H1 (cell line): ENCODE data around the gene AAK1. TPM values are rescaled to one million over a fixed set of nuclear protein-coding genes. Genes with fewer than 3 reads are reported as not detected.

ENCODE experiments used
- CTCF ChIA-PET: fragments of 300-600 bp; sonication (Branson Sonifier 250); formaldehyde crosslinking; loops from one replicate; lab custom pipeline; 2021; ENCODE audit not compliant: partially characterized antibody; lab: Charles Lee
- POLR2A ChIA-PET: fragments of 300-600 bp; sonication (Branson Sonifier 250); formaldehyde crosslinking; loops from one replicate; lab custom pipeline; 2021; ENCODE audit warnings: inconsistent platforms; ENCODE audit not compliant: partially characterized antibody; lab: Charles Lee
- DNase-seq, 2 experiments: peaks; one replicate each; pipeline versions ENCODE4 v3.0.0 to v3.0.0-alpha.2; 2010 to 2022; ENCODE audit warnings: low spot score in 2 of 2, low read depth in 1 of 2, mixed read lengths in 1 of 2
- FAIRE-seq: peaks from 2 replicates; lab custom pipeline; 2011; peaks lifted over from hg19 to GRCh38; lab: Jason Lieb, UNC
- H2AFZ ChIP-seq: 2 replicates; pipeline ENCODE4 v1.8.1; 2012; ENCODE audit warnings: low read length, inconsistent platforms
- H2AK5ac ChIP-seq: 2 replicates; pipeline ENCODE4 v1.6.1; 2013; ENCODE audit warnings: low read depth, low read length
- H2BK120ac ChIP-seq: replicated peaks from 2 replicates; pipeline ENCODE3; 2013; ENCODE audit warnings: low read depth, low read length, inconsistent platforms
- H2BK12ac ChIP-seq: 2 replicates; pipeline ENCODE4 v1.6.1; 2013; ENCODE audit warnings: low read depth, low read length
- H2BK15ac ChIP-seq: 2 replicates; pipeline ENCODE4 v1.6.1; 2013; ENCODE audit warnings: low read length
- H2BK20ac ChIP-seq: 2 replicates; pipeline ENCODE4 v1.6.1; 2013; ENCODE audit warnings: low read length
- H2BK5ac ChIP-seq: 2 replicates; pipeline ENCODE4 v1.6.1; 2013; ENCODE audit warnings: low read depth, low read length
- H3K14ac ChIP-seq: 2 replicates; pipeline ENCODE4 v1.6.1; 2013; ENCODE audit warnings: inconsistent platforms; ENCODE audit not compliant: insufficient read length
- H3K18ac ChIP-seq: 2 replicates; pipeline ENCODE4 v1.6.1; 2013; ENCODE audit warnings: low read length; ENCODE audit errors: extremely low read depth
- H3K23ac ChIP-seq: 2 replicates; pipeline ENCODE4 v1.6.1; 2013; ENCODE audit warnings: inconsistent platforms; ENCODE audit not compliant: insufficient read length
- H3K23me2 ChIP-seq: 2 replicates; pipeline ENCODE4 v1.6.1; 2013; ENCODE audit warnings: low read depth, low read length
- H3K27ac ChIP-seq: 2 replicates; pipeline ENCODE4 v1.6.1; 2011; ENCODE audit warnings: low read depth, low read length, inconsistent platforms
- H3K27me3 ChIP-seq, 4 experiments: replicated peaks in 1 of 4; 1 replicate in 1 of 4; 2 replicates in 3 of 4; pipeline versions ENCODE4 v1.6.1 to v1.8.1; 2011 to 2013; ENCODE audit warnings: low read length in 3 of 4, mild to moderate bottlenecking in 3 of 4, inconsistent platforms in 2 of 4, mixed read lengths in 2 of 4, moderate library complexity in 1 of 4; ENCODE audit not compliant: control insufficient read depth in 3 of 4, insufficient read depth in 3 of 4; ENCODE audit errors: extremely low read depth in 1 of 4
- H3K36me3 ChIP-seq, 4 experiments: 2 replicates each; pipeline versions ENCODE4 v1.6.1 to v1.8.1; 2011 to 2013; ENCODE audit warnings: mild to moderate bottlenecking in 4 of 4, low read length in 3 of 4, moderate library complexity in 2 of 4, control low read depth in 1 of 4, inconsistent platforms in 1 of 4; ENCODE audit not compliant: insufficient read depth in 4 of 4, control insufficient read depth in 2 of 4
- H3K4ac ChIP-seq: replicated peaks from 2 replicates; pipeline ENCODE3; 2013; ENCODE audit warnings: low read length, low read depth, mixed read lengths, inconsistent platforms; ENCODE audit not compliant: insufficient read length
- H3K4me1 ChIP-seq, 4 experiments: replicated peaks in 1 of 4; 1 replicate in 1 of 4; 2 replicates in 3 of 4; pipeline versions ENCODE4 v1.6.1 to v1.8.1; 2011 to 2013; ENCODE audit warnings: low read length in 3 of 4, inconsistent platforms in 2 of 4, mixed read lengths in 1 of 4; ENCODE audit not compliant: insufficient read depth in 4 of 4, control insufficient read depth in 3 of 4
- H3K4me2 ChIP-seq, 2 experiments: 2 replicates each; pipeline versions ENCODE4 v1.6.1 to v1.8.1; 2011 to 2013; ENCODE audit warnings: low read depth in 2 of 2, low read length in 2 of 2, control low read depth in 1 of 2, inconsistent platforms in 1 of 2, mild to moderate bottlenecking in 1 of 2; ENCODE audit not compliant: insufficient read depth in 1 of 2
- H3K4me3 ChIP-seq, 4 experiments: fragments of 200-600, 300-600 bp in 1 of 4; sonication (generic), shearing (Covaris generic), sonication (Bioruptor Twin) in 1 of 4; 2 replicates each; pipeline versions ENCODE4 v1.5.1 to v1.8.1; 2011 to 2016; ENCODE audit warnings: low read length in 4 of 4, low read depth in 3 of 4, control low read depth in 2 of 4, inconsistent platforms in 2 of 4, mild to moderate bottlenecking in 2 of 4, mixed read lengths in 1 of 4, moderate library complexity in 1 of 4; ENCODE audit not compliant: insufficient read depth in 2 of 4; ENCODE audit errors: extremely low read depth in 1 of 4
- H3K56ac ChIP-seq: replicated peaks from 2 replicates; pipeline ENCODE3; 2013; ENCODE audit warnings: low read depth, mild to moderate bottlenecking, mixed read lengths, low read length, inconsistent platforms; ENCODE audit not compliant: insufficient read length
- H3K79me1 ChIP-seq: 2 replicates; pipeline ENCODE4 v1.6.1; 2013; ENCODE audit warnings: low read depth, low read length, control low read depth
- H3K79me2 ChIP-seq, 2 experiments: 2 replicates each; pipeline versions ENCODE4 v1.6.1 to v1.8.1; 2012 to 2013; ENCODE audit warnings: low read length in 2 of 2, mild to moderate bottlenecking in 2 of 2, inconsistent platforms in 1 of 2; ENCODE audit not compliant: insufficient read depth in 2 of 2, control insufficient read depth in 1 of 2
- H3K9ac ChIP-seq, 4 experiments: replicated peaks in 1 of 4; 1 replicate in 1 of 4; 2 replicates in 3 of 4; pipeline versions ENCODE4 v1.6.1 to v1.8.1; 2011 to 2013; ENCODE audit warnings: low read depth in 3 of 4, low read length in 3 of 4, control low read depth in 2 of 4, mild to moderate bottlenecking in 2 of 4, moderate library complexity in 2 of 4, inconsistent platforms in 1 of 4; ENCODE audit errors: extremely low read depth in 1 of 4
- H3K9me3 ChIP-seq, 2 experiments: 2 replicates each; pipeline versions ENCODE4 v1.6.1 to v1.8.1; 2012 to 2013; ENCODE audit warnings: mild to moderate bottlenecking in 2 of 2, moderate library complexity in 2 of 2, control low read depth in 1 of 2, inconsistent platforms in 1 of 2, low read depth in 1 of 2, low read length in 1 of 2, mixed read lengths in 1 of 2; ENCODE audit not compliant: insufficient read depth in 2 of 2
- H4K20me1 ChIP-seq, 2 experiments: replicated peaks in 1 of 2; 2 replicates each; pipeline versions ENCODE3 to v1.8.1; 2011 to 2013; ENCODE audit warnings: inconsistent platforms in 2 of 2, low read length in 2 of 2, mild to moderate bottlenecking in 1 of 2; ENCODE audit not compliant: insufficient read depth in 2 of 2, control insufficient read depth in 1 of 2
- H4K5ac ChIP-seq: 2 replicates; pipeline ENCODE4 v1.6.1; 2013; ENCODE audit warnings: low read length, low read depth, mixed read lengths, inconsistent platforms; ENCODE audit not compliant: insufficient read length
- H4K8ac ChIP-seq: 2 replicates; pipeline ENCODE4 v1.8.0; 2013; ENCODE audit warnings: mild to moderate bottlenecking, moderate library complexity, low read length, inconsistent platforms; ENCODE audit not compliant: insufficient read depth; ENCODE audit errors: extremely low read depth
- H4K91ac ChIP-seq: replicated peaks from 2 replicates; pipeline ENCODE3; 2013; ENCODE audit warnings: low read length, mixed read lengths, inconsistent platforms; ENCODE audit not compliant: insufficient read length
- BRCA1 ChIP-seq: IDR thresholded peaks from 2 replicates; pipeline ENCODE4 v1.6.1; 2012; ENCODE audit warnings: low read depth, low read length, improper control_type of control experiment
- CREB1 ChIP-seq: IDR thresholded peaks from 2 replicates; pipeline ENCODE4 v1.6.1; 2012; ENCODE audit warnings: inconsistent platforms
- EZH2 ChIP-seq: fragments of 200-600 bp; sonication (generic); IDR thresholded peaks from 2 replicates; pipeline ENCODE4 v1.7.1; 2012; ENCODE audit warnings: low read depth, mild to moderate bottlenecking, moderate library complexity, low read length, inconsistent platforms; ENCODE audit not compliant: severe bottlenecking
- GABPA ChIP-seq: IDR thresholded peaks from 2 replicates; pipeline ENCODE4 v1.6.1; 2011; ENCODE audit warnings: mild to moderate bottlenecking, low read length, moderate library complexity, borderline replicate concordance; ENCODE audit not compliant: insufficient read depth
- KDM5A ChIP-seq: fragments of 200-600 bp; IDR thresholded peaks from 2 replicates; pipeline ENCODE4 v1.7.1; 2012; ENCODE audit warnings: mild to moderate bottlenecking, low read length, inconsistent platforms, mixed read lengths
- SP4 ChIP-seq: IDR thresholded peaks from 2 replicates; pipeline ENCODE4 v1.6.1; 2012; ENCODE audit warnings: low read length, inconsistent platforms
- TAF7 ChIP-seq: optimal IDR thresholded peaks from 2 replicates; pipeline ENCODE3; 2011; ENCODE audit warnings: low read depth, mild to moderate bottlenecking, inconsistent platforms, low read length, moderate library complexity, borderline replicate concordance
- TCF12 ChIP-seq: IDR thresholded peaks from 2 replicates; pipeline ENCODE4 v1.6.1; 2011; ENCODE audit warnings: low read depth, mild to moderate bottlenecking, low read length
- WGBS, 2 experiments: shearing (Covaris generic) in 1 of 2; methylation state at CpG; one replicate each; pipeline versions ENCODE4 v1.1.6 to v1.1.7; 2013 to 2015; ENCODE audit warnings: low lambda C conversion rate in 2 of 2, mixed read lengths in 2 of 2, inconsistent platforms in 1 of 2, low coverage in 1 of 2, missing lambda C conversion rate in 1 of 2; ENCODE audit not compliant: insufficient replicate concordance in 2 of 2, insufficient coverage in 1 of 2, insufficient read length in 1 of 2; ENCODE audit errors: extremely low coverage in 1 of 2, missing lambda C conversion rate in 1 of 2; 5-methylcytosine and 5-hydroxymethylcytosine counted together
- polyA plus RNA-seq, 7 experiments: library from polyadenylated mRNA; depleted of rRNA in 3 of 7; stranded (reverse) in 5 of 7; unstranded in 2 of 7; fragments of >200 nt in 5 of 7; fragments of 200-250 nt in 2 of 7; gene quantifications; 1 replicate in 5 of 7; 2 replicates in 1 of 7; 4 replicates in 1 of 7; pipeline versions ENCODE4 v1.2.1 to v1.2.3, GENCODE V29; 2011 to 2013; ENCODE audit warnings: missing spikeins in 2 of 7, mixed read lengths in 2 of 7
- total RNA-seq: library from RNA; stranded (reverse); fragmentation: NEBNext Ultra II Directional; extraction: Animal tissue kit (Norgen Biotek cat#: 25700); gene quantifications from 2 replicates; pipeline ENCODE4 v1.2.1, GENCODE V29; 2021
- TF ChIP-seq, protein P1 (sequence below), 3 experiments: IDR thresholded peaks; 1 replicate in 2 of 3; 2 replicates in 1 of 3; pipeline versions ENCODE4 v1.5.1 to v1.6.1; 2011; ENCODE audit warnings: low read length in 3 of 3, mild to moderate bottlenecking in 3 of 3, inconsistent platforms in 2 of 3, low read depth in 1 of 3, moderate library complexity in 1 of 3; ENCODE audit not compliant: insufficient read depth in 1 of 3; ENCODE audit errors: control extremely low read depth in 1 of 3

Gene AAK1
- total and polyA plus RNA-seq, 2 of the 8 experiments (the other 6 are each of a cell fraction or from before 2014, with no cell fraction given) = 10.0 to 40.5 TPM

DNA sequence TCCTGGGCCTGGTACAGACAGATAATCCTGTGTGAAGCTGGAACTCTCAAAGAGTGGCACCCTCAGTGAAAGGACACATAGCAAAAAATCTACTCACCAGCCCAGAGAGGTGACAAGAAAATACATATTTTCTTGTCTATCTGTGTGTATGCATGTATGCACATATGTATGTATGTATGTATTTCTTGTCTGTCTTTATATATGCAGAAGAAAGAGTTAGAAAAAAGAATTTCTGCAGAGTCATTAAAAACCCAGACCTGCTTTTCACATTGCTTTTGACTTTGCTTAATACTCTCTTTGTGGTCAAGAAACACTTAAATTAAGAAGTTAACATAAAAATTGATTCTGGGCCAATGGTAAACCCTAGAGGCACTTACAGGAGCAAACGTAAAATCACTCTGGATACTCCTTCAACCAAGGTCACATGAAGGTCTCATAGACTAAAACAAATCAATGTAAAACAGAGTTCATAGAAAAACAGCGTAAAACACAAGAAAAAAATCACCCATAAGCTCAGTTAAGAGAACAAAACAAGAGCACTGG is 16.5 kb upstream of the AAK1 start:
- whole genome bisulfite sequencing, 2 experiments = 86% methylated on average over 2 of the region's 2 CpGs; no CpG with 5 or more reads in 1 of the 2 experiments
- Histone ChIP-seq H2BK120ac (no peak overlapping the region), H2BK12ac (no peak overlapping the region), H3K79me2 (no peaks in the 10 kb centered on the region), H2BK5ac (no peak overlapping the region), H4K91ac (no peak overlapping the region), H3K18ac (no peak overlapping the region), H4K20me1 (no peaks in the 10 kb centered on the region), H3K23me2 (no peaks in the 10 kb centered on the region), H3K14ac (no peak overlapping the region), H3K4me1 (no peaks in the 10 kb centered on the region), H3K79me1 (no peaks in the 10 kb centered on the region), H3K27me3 (no peaks in the 10 kb centered on the region), H2BK20ac (no peak overlapping the region), H2BK15ac (no peak overlapping the region), H3K27ac (no peak overlapping the region), H3K4me2 (no peak overlapping the region), H4K8ac (no peak overlapping the region), H3K9me3 (no peaks in the 10 kb centered on the region), H2AFZ (no peak overlapping the region), H3K36me3 (no peaks in the 10 kb centered on the region), H3K4ac (no peak overlapping the region), H2AK5ac (no peak overlapping the region), H3K4me3 (no peak overlapping the region), H3K23ac (no peak overlapping the region), H4K5ac (no peak overlapping the region), H3K9ac (no peak overlapping the region), H3K56ac (no peak overlapping the region)
- CTCF ChIA-PET = interaction anchor here (0.8 to 1.0 kb wide), 2 partner anchors 15 to 23 kb away, joined by 3 to 4 read pairs; no protein-coding TSS in a partner anchor
- FAIRE-seq (no peak), DNase-seq (no peak)
- POLR2A ChIA-PET = interaction anchor here (1.9 kb wide), 1 partner anchor 16 kb away, joined by 6 read pairs; the partner anchor contains the start of gene AAK1
- TF ChIP-seq KDM5A (no peak), EZH2 (no peak), SP4 (no peak), CREB1 (no peak), GABPA (no peak), TCF12 (no peak), TAF7 (no peak), BRCA1 (no peak)
- TF ChIP-seq, protein P1, sequence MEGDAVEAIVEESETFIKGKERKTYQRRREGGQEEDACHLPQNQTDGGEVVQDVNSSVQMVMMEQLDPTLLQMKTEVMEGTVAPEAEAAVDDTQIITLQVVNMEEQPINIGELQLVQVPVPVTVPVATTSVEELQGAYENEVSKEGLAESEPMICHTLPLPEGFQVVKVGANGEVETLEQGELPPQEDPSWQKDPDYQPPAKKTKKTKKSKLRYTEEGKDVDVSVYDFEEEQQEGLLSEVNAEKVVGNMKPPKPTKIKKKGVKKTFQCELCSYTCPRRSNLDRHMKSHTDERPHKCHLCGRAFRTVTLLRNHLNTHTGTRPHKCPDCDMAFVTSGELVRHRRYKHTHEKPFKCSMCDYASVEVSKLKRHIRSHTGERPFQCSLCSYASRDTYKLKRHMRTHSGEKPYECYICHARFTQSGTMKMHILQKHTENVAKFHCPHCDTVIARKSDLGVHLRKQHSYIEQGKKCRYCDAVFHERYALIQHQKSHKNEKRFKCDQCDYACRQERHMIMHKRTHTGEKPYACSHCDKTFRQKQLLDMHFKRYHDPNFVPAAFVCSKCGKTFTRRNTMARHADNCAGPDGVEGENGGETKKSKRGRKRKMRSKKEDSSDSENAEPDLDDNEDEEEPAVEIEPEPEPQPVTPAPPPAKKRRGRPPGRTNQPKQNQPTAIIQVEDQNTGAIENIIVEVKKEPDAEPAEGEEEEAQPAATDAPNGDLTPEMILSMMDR (IDR thresholded peaks at IDR 0.05; ENCODE audit: control extremely low read depth in 1 of 3, insufficient read depth in 1 of 3, low read depth in 1 of 3, low read length in 3 of 3) = no peak
